ENCODE results near the gene MTO1. TPM values are rescaled to one million over a fixed set of nuclear protein-coding genes. Genes with fewer than 3 reads are reported as not detected.
"Not testable (repeated sequence)": the region's sequence is repeated elsewhere in the genome, so short reads cannot be mapped to it uniquely, and the experiment has no call there.

The MTO1 gene, protein sequence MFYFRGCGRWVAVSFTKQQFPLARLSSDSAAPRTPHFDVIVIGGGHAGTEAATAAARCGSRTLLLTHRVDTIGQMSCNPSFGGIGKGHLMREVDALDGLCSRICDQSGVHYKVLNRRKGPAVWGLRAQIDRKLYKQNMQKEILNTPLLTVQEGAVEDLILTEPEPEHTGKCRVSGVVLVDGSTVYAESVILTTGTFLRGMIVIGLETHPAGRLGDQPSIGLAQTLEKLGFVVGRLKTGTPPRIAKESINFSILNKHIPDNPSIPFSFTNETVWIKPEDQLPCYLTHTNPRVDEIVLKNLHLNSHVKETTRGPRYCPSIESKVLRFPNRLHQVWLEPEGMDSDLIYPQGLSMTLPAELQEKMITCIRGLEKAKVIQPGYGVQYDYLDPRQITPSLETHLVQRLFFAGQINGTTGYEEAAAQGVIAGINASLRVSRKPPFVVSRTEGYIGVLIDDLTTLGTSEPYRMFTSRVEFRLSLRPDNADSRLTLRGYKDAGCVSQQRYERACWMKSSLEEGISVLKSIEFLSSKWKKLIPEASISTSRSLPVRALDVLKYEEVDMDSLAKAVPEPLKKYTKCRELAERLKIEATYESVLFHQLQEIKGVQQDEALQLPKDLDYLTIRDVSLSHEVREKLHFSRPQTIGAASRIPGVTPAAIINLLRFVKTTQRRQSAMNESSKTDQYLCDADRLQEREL
- 20.5 TPM for total RNA-seq

DNA sequence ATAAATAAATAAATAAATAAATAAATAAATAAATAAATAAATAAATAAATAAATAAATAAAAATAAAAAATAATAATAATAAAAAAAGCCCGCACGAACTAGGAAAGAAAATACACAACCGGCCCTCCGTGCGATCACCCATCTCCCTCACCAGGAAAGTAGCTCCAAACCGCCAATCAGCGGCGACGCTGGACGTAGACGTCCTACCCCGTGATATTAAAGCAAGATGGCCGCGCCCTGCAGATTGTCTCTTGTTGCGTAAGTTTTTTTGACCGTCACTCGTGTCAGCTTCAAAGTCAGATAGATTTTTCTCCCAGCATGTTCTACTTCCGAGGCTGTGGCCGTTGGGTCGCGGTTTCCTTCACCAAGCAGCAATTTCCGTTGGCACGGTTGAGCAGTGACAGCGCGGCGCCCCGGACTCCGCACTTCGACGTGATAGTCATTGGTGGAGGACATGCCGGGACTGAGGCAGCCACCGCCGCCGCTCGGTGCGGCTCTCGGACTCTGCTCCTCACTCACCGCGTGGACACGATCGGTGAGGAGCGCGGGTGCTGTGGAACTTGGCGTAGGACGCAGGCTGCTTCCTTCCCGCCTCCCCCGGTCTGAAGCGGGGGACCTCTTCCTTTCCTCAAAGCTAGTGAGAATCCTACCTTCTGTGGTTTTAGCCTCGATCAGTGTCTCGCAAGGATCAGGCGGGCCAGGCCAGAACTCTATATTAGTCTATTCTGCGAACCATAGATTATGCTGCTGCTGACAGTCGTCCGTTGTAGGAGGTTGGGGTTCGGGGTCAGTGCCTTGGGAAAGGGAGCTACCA, at the start of gene MTO1:
Gene MTO1, plus strand, starts transcription at position 201 of the 814 bp plus-strand sequence. Its CDS starts 118 bp downstream, at position 319.
- DNase-seq = peak; percentile 95

DNA sequence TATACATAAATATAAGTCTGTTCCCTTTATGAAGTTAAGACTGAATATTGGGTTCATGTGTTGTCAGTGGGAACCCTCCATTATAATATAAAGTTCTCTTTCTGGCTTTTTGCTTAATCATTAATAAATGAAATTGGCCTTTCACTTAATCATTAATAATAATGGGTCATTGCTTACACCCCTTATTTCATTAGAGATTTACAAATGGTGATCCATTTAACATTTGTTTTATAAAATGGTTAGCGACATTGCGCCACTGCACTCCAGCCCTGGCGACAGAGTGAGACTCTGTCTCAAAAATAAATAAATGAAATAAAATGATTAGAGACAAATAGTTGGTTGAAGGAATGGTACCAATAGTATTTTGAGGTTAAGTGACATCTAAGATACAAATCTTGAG, 48.4 kb upstream of the MTO1 start:
- no peak for DNase-seq

DNA sequence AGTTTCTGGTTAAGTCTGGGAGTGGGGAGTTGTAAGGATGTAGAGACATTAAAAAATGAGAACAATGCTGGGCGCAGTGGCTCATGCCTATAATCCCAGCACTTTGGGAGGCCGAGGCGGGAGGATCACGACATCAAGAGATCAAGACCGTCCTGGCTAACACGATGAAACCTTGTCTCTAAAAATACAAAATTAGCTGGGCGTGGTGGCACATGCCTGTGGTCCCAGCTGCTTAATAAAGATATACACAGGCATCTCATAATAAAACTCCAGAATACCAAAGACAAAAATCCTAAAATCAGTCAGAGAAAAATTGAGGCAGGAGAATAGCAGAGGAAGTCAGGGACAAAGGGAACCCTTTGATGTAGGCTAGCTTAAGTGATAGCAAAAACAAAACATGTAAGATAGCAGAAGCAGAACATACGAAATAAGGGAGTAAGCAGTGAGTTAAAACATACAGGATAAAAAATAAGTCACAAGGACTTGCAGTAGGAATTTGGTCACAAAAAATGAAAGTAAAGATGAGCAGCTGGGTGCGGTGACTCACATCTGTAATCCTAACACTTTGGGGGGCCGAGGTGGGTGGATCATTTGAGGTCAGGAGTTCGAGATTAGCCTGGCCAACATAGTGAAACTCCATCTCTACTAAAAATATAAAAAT, 43.3 kb upstream of the MTO1 start:
- no peak for DNase-seq

DNA sequence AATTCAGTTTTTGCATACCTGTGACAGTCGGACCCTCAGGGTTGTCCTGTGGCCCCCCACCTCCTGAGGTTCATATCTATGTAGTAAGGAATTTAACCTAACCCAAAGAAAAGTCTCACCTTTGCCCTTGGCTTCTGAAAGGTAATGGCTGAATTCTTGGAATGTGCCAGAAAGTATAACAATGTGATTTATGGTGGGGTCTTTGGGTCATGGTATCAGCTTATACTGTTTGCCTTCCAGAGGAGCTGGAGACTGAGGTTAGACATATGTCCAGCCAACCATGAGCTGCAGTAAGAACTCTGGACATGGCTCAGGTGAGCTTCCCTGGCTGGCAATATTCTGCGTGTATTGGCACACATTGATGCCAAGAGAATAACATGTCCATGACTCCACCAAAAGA, 40.0 kb upstream of the MTO1 start:
- no peak for DNase-seq

DNA sequence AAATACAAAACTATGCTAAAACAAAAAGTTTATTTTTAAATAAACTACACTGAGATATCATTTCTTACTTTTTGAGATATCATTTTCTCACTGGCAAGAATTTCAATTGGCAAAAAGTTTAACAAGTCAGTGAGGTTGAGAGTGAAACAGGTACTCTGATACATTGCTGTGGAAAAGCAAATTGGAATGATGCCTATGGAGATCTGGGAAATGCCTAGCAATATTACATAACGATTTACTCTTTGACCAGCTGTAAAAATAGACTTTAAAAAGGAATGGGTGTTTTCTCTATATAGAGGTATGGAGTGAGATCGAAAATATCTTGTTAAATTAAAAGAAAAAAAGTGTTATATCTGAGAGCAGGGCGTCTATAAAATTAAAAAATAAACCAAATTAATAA, 26.3 kb upstream of the MTO1 start:
- no peak for DNase-seq

DNA sequence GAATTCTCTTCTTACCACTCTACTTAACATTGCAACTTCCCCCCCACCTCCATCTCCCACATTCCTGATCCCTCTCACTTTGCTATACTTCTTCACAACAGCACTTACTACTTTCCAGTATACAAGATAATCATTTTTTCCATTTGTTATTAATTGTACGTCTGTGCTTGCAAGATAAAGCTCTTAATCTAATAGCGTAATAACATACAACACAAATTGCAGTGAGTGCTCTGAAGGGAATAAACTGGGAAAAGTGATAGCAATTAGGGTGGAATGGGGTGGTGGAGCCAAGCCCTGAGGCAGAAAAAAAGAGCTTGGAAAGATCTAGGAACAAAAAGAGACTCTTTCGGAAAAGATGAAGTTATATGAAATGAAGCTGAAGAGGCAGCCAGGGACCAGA, 18.0 kb upstream of the MTO1 start:
- DNase-seq = no peak

DNA sequence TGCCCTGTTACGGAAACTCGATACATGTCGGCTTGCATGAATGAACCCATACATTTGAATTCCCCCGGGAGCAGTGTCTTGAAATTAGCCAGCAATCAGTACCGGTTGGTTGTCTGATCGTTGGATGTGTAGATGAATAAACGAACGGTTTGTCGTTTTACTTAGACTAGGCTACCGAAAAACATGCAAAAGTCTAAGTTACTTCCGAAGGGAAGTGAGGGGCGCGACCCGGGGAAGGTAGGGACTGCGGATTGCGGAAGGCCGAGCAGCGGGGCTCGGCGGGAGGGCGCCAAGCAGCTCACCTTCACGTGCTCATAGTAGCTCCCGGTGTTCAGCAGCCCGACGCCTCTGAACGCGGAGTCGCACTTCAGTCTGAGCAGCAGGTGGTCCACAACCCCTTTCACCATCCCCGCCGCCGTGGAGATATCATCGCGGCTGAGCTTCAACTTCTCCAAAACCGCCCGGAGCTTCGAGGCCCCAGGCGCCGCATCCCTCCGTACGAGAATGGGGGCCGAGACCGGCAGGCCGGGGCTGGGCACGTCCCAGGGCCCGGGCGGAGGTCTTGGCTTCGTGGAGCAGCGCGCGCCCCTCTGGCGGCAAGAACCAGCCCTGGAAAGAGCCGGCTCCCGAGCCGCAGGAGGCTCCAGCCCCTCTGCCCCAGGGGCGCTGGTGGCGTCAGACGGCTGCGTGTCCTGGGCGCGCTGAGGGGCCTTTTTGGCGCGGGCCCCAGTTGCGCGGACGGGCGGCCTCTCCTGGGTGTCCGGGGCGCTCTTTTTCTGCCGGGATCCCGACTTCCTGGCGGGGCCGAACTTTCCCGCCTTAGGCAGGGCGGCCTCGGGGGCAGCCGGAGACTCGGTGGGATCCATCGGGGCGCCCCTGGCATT, 10.1 kb upstream of the MTO1 start:
- peak; percentile 66 for DNase-seq

DNA sequence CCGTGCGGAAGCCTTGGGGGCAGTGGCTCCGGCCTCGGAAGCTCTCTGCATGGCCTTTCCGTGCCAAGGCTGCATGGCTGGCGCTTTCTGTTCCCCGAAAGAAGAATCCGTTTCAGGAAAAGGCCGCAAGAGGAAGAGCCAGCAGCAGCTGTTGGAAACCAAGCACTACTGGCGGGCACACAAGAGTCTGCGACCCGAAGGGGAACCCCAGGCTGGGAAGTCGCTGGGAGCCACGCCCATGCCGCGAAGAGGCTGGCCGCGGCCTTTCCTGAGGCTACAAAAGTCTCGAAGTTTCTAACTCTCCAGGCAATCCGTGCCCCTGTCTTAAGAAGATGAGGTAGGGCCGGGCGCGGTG, 9.5 kb upstream of the MTO1 start, which contains the start of gene CGAS:
Gene CGAS, minus strand, starts transcription at position 191 of the 355 bp plus-strand sequence. Its CDS starts 116 bp downstream, at position 75.
- DNase-seq = peak; percentile 92

DNA sequence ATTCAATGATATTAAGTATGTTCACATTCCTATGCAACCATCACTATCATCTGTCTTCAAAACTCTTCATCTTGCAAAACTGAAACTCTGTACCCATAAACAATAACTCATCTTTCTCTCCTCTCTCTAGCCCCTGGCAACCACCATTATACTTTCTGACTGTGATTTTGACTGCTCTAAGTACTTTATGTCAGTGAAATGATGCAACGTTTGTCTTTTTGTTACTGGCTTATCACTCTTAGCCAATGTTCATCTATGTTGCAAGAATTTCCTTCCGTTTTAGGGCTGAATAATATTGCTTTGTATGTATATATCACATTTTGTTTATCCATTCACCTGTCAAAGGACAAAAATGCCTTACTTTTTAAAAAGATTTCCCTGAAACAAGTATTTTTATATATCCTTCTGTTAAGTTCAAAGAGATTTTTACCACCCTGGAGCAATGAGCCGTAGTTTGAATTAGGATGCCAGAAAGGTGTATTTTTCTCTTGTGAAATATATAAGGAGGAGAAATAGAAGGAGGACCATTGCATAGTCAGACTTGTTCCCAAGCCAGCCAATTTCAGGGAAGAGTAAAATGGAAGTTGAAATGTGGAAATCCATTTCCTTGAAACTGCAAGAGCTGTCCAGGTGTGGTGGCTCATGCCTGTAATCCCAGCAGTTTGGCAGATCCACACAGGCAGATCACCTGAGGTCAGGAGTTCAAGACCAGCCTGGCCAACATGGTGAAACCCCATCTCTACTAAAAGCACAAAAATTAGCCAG, 5.5 kb upstream of the MTO1 start:
- no peak for DNase-seq

DNA sequence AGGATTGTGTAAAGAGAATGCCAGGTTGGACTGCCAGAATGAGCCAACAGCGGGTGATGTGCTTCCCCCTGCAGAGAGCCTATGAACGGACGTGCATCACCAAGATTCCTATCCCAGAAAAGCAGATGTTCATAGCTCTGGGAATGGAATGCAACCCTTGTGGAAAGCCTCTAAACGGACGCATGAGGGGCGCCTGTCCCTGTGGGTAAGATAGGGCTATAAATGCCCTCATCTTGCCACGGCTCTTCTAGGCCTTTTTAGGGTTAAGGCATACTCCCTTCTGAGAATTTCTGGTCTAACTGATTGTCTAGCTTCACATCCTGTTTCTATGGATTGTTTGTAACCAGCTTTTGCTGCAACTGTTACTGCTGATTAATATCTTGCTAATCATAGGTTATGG, 2.1 kb upstream of the MTO1 start:
- not testable (repeated sequence) for DNase-seq

DNA sequence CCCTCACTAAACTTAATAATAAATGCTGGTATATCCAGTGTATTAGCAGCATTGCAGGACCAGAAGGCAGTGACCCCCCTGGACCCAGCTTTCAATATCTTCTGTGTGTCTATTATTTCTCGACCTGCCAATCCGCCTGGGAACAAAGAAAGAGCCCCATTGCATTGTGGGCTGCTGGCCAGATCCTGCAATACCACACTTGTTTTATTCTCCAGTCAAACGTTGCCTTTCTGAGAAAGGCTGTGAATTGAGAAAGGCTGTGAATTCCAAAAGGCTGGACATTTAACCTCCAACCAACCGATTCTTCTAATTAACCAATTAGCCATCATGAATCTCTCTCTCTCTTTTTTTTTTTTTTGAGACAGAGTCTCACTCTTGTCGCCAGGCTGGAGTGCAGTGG, 1.5 kb upstream of the MTO1 start:
- DNase-seq = no peak

DNA sequence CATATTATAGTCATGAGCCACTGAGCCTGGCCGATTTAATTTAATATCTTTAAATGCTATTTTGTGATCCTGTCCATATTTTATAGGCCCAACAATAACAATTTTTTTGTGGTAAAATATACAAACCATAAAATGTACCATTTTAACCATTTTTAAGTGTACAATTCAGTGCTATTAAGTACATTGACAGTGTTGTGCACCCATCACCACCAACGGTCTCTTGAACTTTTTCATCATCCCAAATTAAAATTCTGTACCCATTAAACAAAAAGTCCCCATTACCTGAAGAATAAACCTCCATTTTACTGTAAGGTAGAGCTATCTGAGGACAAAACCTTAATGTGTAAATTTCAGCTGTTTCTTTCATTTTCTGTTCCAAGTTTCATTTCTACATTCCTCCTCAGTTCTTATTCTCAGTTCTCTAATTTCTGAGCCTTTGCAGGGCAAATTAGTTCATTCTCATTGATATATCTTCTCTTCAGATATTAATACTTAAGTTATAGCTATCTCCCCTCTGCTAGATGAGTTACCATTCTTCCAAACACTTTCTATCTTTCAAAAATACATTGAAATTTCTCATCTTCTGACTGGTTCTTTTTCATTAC, 10.3 kb downstream of the MTO1 start:
- no peak for DNase-seq

DNA sequence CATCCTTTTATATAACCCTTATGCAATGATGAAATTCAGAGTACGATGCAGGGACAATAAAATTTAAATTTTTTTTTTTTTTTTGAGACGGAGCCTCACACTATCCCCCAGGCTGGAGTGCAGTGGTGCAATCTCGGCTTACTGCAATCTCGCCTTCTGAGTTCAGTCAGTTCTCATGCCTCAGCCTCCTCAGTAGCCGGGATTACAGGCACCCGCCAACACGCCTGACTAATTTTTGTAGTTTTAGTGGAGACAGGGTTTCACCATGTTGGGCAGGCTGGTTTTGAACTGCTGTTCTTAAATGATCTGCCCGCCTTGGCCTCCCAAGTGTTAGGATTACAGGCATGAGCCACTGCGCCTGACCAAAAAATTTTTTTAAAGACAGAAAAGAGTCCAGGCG, 15.2 kb downstream of the MTO1 start:
- no peak for DNase-seq

DNA sequence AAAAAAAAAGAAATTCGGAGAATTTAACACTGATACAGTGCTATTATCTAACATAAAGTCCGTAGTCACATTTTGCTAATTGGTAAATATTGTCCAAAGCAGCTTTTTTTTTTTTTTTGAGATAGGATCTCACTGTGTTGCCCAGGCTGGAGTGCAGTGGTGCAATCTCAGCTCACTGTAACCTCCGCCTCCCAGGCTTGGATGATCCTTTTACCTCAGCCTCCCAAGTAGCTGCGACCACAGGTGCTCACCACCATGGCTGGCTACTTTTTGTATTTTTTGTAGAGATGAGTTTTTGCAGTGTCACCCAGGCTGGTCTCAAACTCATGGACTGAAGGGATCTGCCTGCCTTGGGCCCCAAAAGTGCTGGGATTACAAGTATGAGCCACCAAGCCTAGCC, 15.9 kb downstream of the MTO1 start:
- DNase-seq = no peak

DNA sequence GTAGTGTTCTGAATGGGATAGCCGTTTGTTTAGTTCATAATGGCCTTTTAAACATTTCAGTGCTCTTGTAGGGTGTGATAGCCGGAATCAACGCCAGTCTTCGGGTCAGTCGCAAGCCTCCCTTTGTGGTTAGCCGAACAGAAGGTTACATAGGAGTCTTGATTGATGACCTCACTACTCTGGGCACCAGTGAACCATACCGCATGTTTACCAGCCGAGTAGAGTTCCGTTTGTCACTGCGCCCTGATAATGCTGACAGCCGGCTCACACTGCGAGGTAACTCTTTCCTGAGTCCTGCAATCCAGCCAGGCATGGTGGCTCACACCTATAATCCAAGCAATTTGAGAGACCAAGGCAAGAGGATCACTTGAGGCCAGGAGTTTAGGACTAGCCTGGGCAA, 20.4 kb downstream of the MTO1 start:
- no peak for DNase-seq

DNA sequence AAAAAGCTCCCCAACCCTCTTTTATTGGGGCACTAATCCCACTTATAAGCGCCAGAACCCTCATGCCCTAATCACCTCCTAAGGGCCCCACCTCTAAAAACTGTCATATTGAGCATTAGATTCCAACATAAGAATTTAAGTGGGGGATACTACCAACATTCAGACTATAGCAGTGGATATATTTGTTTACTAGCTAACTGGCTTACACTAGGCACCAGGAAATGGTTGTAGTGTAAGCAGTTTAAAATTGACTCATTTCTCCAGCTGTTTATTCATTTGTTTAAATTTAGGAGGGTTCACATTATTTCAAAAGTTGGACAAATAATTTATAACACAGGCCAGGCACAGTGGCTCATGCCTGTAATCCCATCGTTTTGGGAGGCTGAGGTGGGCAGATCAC, 22.9 kb downstream of the MTO1 start:
- no peak for DNase-seq

DNA sequence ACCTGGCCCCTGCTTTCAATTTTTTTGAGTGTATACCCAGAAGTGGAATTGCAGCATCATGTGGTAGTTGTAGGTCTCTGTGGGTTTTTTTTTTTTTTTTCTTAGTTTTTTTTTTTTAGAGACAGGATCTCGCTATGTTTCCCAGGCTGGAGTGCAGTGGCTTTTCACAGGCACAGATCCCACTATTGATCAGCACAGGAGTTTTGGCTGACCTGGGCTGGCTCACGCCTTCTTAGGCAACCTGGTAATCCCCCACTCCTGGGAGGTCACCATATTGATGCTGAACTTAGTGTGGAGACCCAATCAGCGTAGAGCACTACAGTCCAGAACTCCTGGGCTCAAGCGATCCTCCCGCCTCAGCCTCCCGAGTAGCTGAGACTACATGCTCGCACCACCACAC, 25.9 kb downstream of the MTO1 start:
- DNase-seq = no peak

DNA sequence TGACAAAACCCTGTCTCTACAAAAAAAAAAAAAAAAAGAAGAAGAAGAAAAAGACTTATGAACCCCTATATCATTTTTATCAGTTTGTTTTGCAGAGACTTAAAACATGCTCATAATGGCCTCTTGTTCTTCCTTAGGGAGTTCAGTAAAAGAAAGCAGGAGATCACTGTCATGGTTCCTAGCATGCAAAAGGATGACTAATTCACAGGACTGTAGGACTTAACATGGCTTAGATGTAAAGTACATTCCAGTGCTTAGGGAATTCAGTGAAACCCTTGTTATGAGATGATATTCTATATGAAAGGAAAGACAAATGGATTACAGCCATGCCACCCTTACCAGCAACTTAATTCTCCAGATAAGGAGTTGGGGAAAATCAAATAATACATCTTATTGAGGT, 29.8 kb downstream of the MTO1 start:
- no peak for DNase-seq

DNA sequence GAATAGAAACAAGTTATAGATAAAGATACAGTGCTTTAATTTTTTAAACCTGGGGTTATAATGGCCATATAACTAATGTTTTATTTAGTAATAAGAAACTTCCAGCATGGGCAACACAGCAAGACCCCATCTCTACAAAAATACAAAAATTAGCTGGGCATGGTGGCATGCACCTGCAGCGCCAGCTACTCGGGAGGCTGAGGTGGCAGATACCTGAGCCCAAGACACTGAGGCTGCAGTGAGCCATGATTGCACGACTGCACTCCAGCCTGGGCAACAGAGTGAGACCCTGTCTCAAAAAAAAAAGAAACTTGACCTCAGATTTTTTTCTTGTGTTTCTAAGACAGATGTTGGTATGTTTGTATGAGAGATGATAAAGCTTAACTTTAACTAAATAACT, 36.4 kb downstream of the MTO1 start:
- DNase-seq = no peak

All from tongue (tissue), 2 donors.